GM19023 (cell line): ENCODE results near the gene SLC9A7.
A peak's percentile ranks its signal among the peaks of the same experiment; 100 is the strongest.

Source experiments
- ATAC-seq: cut with Tn5 transposase; IDR thresholded peaks from one replicate; pipeline ENCODE4 v1.9.1; 2021; ENCODE audit warnings: mild to moderate bottlenecking, moderate library complexity; ENCODE audit not compliant: unreplicated experiment

The SLC9A7 gene

GRCh38 chrX:46707274-46707965, 51.5 kb downstream of the SLC9A7 start:
- ATAC-seq = no peak

GRCh38 chrX:46704767-46705386, 54.0 kb downstream of the SLC9A7 start:
- ATAC-seq = peak; percentile 92

GRCh38 chrX:46703980-46704379, 54.9 kb downstream of the SLC9A7 start:
- ATAC-seq = no peak

- ATAC-seq = no peak
These were observed 60.2 kb downstream of the SLC9A7 start for GRCh38 chrX:46698691-46699090.

GRCh38 chrX:46695491-46695890, 63.4 kb downstream of the SLC9A7 start:
- ATAC-seq = no peak

- no peak for ATAC-seq
These were observed 64.4 kb downstream of the SLC9A7 start for GRCh38 chrX:46694549-46694948.

- ATAC-seq = no peak
These were observed 65.8 kb downstream of the SLC9A7 start for GRCh38 chrX:46693149-46693548.

- ATAC-seq = no peak
These were observed 68.1 kb downstream of the SLC9A7 start for GRCh38 chrX:46690818-46691217.

GRCh38 chrX:46687619-46688018, 71.3 kb downstream of the SLC9A7 start:
- ATAC-seq = no peak

- ATAC-seq = no peak
These were observed 72.8 kb downstream of the SLC9A7 start for GRCh38 chrX:46686003-46686645.

GRCh38 chrX:46683048-46683447, 75.9 kb downstream of the SLC9A7 start:
- no peak for ATAC-seq

GRCh38 chrX:46681849-46682248, 77.1 kb downstream of the SLC9A7 start:
- no peak for ATAC-seq

GRCh38 chrX:46678232-46678631, 80.7 kb downstream of the SLC9A7 start:
- no peak for ATAC-seq

GRCh38 chrX:46676399-46677356, 82.2 kb downstream of the SLC9A7 start:
- no peak for ATAC-seq

- no peak for ATAC-seq
These were observed 85.1 kb downstream of the SLC9A7 start for GRCh38 chrX:46673620-46674359.

GRCh38 chrX:46670316-46670715, 88.6 kb downstream of the SLC9A7 start:
- no peak for ATAC-seq

- no peak for ATAC-seq
These were observed 92.1 kb downstream of the SLC9A7 start for GRCh38 chrX:46666831-46667230.

GRCh38 chrX:46665232-46666152, 93.4 kb downstream of the SLC9A7 start:
- no peak for ATAC-seq

- no peak for ATAC-seq
These were observed 96.5 kb downstream of the SLC9A7 start for GRCh38 chrX:46662188-46662958.
